Measurements from ENCODE around the gene TCEA3.

- TF ChIP-seq POLR2AphosphoS5 (IDR thresholded peaks at IDR 0.05; ENCODE audit: low read depth, low read length) (no peak), POLR2A (IDR thresholded peaks at IDR 0.05; ENCODE audit: low read depth, low read length) (no peak)
Measured at GRCh38 chr1:23395154-23395724, 29.3 kb downstream of the TCEA3 start.
